ENCODE measurements around the gene PGF.
A peak's percentile ranks its signal among the peaks of the same experiment; 100 is the strongest.

PGF gene

DNA sequence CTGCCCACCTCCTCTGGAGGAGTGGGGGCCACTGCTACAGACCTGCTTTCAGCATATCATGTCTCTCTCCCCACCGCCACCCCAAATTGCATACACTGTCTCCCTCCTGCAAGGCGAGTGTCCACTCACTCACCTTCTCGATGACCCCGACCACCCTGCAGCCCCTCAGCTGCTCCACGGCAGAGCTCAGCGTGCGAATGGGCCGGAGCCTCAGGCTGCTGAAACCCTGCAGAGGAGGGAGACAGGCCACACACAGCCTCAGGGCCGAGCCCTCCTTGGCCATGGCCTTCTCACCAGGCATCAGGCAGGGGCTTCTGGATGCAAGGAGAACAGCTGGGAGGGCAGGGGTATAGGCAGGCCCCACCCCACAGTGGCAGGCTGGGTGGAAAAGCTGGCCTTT is 37.0 kb downstream of the PGF start:
- no peak for DNase-seq

- DNase-seq, result no peak
These were observed 37.7 kb downstream of the PGF start for GRCh38 chr14:74917646-74918081.

- DNase-seq, result no peak
These were observed 38.2 kb downstream of the PGF start for GRCh38 chr14:74917178-74917543.

- DNase-seq, result no peak
These were observed 39.6 kb downstream of the PGF start for GRCh38 chr14:74915826-74916225.

- no peak for DNase-seq
These were observed 40.0 kb downstream of the PGF start for GRCh38 chr14:74915426-74915825.

DNA sequence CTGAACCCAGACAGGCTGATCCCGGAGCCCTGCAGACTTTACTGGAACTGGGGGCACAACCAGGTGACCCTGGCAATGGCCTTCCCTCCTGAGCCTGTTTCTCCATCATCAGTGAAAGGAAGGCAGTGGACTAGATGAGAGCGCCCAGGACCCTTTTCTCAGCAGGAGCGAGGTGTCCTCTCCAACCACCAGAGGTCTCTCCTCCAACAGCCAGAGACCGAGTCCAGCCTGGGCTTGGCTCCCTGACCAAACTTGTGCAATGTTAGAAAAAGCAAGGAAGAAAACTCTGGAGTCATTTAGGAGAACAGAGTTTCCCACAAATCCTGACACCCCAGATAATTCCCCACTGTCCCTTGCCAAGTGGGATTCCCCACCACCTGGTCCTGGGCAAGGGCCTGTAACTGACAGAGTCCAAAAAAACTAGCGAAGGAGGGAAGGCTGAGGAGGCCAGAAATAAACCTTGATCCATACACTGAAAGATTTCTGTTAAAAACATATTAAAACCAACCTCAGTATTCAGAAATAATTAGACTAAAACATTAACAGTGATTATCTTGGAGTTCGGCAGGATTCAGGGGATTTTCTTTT is 41.3 kb downstream of the PGF start:
- DNase-seq, result peak; percentile 56 to 81 (median 72)

DNA sequence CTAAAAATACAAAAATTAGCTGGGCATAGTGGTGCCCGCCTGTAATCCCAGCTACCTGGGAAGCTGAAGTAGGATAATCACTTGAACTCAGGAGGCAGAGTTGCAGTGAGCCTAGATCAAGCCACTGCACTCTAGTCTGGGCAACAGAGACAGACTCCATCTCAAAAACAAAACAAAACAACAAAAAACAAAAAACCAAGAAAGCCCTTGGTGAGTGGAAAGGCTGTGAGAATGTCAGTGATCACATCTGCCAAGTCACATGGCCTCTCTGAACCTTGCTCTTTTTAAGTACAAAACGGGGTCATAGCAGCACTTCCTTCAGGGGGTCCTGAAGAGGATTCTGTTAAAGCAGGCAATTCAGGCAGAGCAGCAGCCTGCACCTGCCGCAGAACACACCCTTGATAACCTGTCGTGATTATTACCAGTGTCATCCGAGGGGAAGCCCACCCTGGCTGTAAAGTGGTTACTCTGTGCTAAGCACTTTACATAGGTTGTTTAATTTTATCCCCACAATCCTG is 41.9 kb downstream of the PGF start:
- no peak for DNase-seq

GRCh38 chr14:74912801-74913200 is 42.6 kb downstream of the PGF start:
- no peak for DNase-seq

- no peak for DNase-seq
These were observed 43.3 kb downstream of the PGF start for GRCh38 chr14:74912111-74912510.

- no peak for DNase-seq
These were observed 43.7 kb downstream of the PGF start for GRCh38 chr14:74911704-74912103.

- DNase-seq, result no peak
These were observed 44.2 kb downstream of the PGF start for GRCh38 chr14:74911221-74911620.

GRCh38 chr14:74910556-74910955 is 44.8 kb downstream of the PGF start:
- DNase-seq, result no peak

DNA sequence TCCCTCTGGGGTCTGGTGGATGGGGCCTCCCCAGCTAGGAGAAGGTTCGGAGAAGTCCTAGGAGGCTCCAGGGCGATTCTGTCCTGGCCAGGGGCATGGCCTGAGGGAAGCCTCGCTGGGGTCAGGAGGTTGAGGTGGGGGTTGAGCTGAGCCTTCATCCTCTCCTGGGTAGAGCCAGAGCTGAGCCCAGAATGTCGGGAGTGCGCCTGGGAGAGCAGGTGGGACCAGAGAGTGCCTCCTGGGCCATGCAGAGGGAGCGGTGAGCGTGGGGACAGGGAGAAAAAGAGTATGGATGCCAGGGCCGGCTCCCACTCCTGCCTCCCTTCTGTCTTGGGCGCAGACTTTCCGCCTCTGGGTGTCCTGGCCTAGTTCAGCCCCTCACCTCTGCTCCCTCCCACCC is 45.5 kb downstream of the PGF start:
- no peak for DNase-seq

DNA sequence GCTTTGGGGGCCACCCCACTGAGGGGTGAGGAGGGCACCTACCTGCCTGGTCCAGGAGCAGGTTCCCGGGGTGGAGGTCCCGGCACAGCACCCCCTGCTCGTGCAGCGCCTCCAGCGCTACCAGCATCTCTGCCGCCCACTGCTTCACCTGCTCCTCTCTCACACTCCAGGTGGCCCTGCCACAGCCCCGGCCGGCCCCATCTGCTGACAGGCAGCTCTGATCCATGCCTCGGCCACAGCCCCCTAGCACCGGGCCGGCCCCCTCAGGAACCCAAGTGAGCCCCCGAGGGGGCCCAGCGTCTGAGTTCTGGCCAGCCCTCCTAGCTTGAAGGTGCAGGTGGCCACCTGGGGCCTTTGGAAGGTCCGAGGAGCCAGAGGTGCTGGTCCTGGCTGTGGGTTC is 45.9 kb downstream of the PGF start:
- DNase-seq, result no peak

GRCh38 chr14:74908861-74909341 is 46.5 kb downstream of the PGF start:
- DNase-seq, result no peak

GRCh38 chr14:74907744-74908143 is 47.7 kb downstream of the PGF start:
- DNase-seq, result no peak

DNA sequence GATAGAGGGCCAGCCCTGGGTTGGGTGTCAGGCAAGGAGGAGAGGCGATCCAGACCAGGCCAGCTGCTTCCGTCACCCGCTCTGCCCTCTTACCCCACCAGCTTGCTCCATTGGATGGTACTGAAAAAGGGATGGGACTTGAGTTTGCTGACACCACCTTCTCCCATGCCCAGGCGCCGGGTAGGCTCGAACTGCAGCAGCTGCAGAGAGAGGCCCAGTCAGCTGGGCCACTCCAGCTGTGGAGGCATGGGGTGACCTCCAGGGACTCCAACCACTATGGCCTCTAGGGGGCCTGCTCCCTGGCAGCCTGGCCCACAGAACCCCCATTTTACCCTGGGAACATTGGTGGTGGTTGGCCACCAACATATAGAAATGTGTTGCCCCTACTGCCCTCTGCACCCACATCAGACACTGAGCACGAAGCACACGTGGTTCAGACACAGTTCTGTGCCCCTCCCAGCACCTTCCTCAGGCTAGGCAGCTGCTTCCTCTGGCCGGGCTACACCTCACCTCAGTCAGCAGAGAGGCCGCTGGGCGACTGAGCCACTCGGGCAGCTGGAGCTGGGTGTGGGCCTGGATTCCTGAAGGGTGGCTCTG is 48.4 kb downstream of the PGF start:
- DNase-seq, result peak in 1 of 4 experiments; percentile 42

- peak; percentile 68 to 88 (median 83) for DNase-seq
These were observed 49.7 kb downstream of the PGF start for GRCh38 chr14:74905595-74906142.

- DNase-seq, result no peak
These were observed 50.5 kb downstream of the PGF start for GRCh38 chr14:74904635-74905503.

GRCh38 chr14:74902941-74903705 is 52.3 kb downstream of the PGF start:
- no peak for DNase-seq

- no peak for DNase-seq
These were observed 56.7 kb downstream of the PGF start for GRCh38 chr14:74898694-74899093.

- DNase-seq, result no peak
These were observed 57.3 kb downstream of the PGF start for GRCh38 chr14:74898083-74898482.

Measured in suppressor macrophage (primary cell).